GM12878 (cell line): ENCODE data around the gene UIMC1. TPM values are rescaled to one million over a fixed set of nuclear protein-coding genes. Genes with fewer than 3 reads are reported as not detected.

Experiments
- ATAC-seq: fragments of 200-7000 bp; cut with Tn5 transposase; 3 replicates; pipeline ENCODE4 v1.9.1; 2020; ENCODE audit warnings: mild to moderate bottlenecking, moderate library complexity
- BruUV-seq: library from RNA; stranded (reverse); fragments of 400-500 nt; replicated peaks from 2 replicates; lab custom pipeline; 2021; lab: Mats Ljungman, UMichigan
- CTCF ChIA-PET: fragments of 300-600 bp; sonication (Branson Sonifier 250); formaldehyde crosslinking; extraction: SDS; loops from one replicate; lab custom pipeline; 2021; ENCODE audit warnings: inconsistent platforms; lab: Yijun Ruan, JAX
- POLR2A ChIA-PET: fragments of 350-600 bp; formaldehyde crosslinking; extraction: SDS; loops from one replicate; lab custom pipeline; 2021; ENCODE audit warnings: inconsistent platforms; lab: Charles Lee
- RAD21 ChIA-PET: fragments of 300-600 bp; sonication (Branson Sonifier 250); formaldehyde crosslinking; loops from one replicate; lab custom pipeline; 2023; ENCODE audit warnings: antibody characterized with exemption; ENCODE audit not compliant: unreplicated experiment; lab: Charles Lee
- SMC1A ChIA-PET: fragments of 300-600 bp; sonication (Branson Sonifier 250); formaldehyde crosslinking; loops from one replicate; lab custom pipeline; 2023; ENCODE audit not compliant: unreplicated experiment, uncharacterized antibody; lab: Charles Lee
- DNase-seq: peaks from one replicate; pipeline ENCODE4 v3.0.0-alpha.2; 2011; ENCODE audit warnings: low read depth, low spot score
- FAIRE-seq: peaks from 3 replicates; lab custom pipeline; 2011; peaks lifted over from hg19 to GRCh38; lab: Jason Lieb, UNC
- H2AFZ ChIP-seq: 2 replicates; pipeline ENCODE4 v1.6.0; 2011; ENCODE audit warnings: low read depth, low read length, control low read depth; ENCODE audit not compliant: control insufficient read depth
- H3K27ac ChIP-seq: 2 replicates; pipeline ENCODE4 v1.5.1; 2011; ENCODE audit warnings: control low read depth; ENCODE audit not compliant: control insufficient read depth, insufficient read depth
- H3K27me3 ChIP-seq, 2 experiments: replicated peaks in 1 of 2; 2 replicates each; pipeline versions ENCODE4 v1.6.0 to v1.6.1; 2011; ENCODE audit warnings: low read length in 1 of 2; ENCODE audit not compliant: control insufficient read depth in 2 of 2, insufficient read depth in 2 of 2
- H3K36me3 ChIP-seq, 2 experiments: 2 replicates each; pipeline ENCODE4 v1.5.1; 2011; ENCODE audit warnings: low read length in 1 of 2; ENCODE audit not compliant: control insufficient read depth in 2 of 2, insufficient read depth in 2 of 2
- H3K4me1 ChIP-seq: 2 replicates; pipeline ENCODE4 v1.6.1; 2011; ENCODE audit warnings: mild to moderate bottlenecking, low read length, moderate library complexity, mixed read lengths; ENCODE audit not compliant: control insufficient read depth, insufficient read depth
- H3K4me2 ChIP-seq: 2 replicates; pipeline ENCODE4 v1.6.0; 2011; ENCODE audit warnings: control low read depth; ENCODE audit not compliant: control insufficient read depth, insufficient read depth
- H3K4me3 ChIP-seq: fragments of 200-600 bp; sonication (generic); 2 replicates; pipeline ENCODE4 v1.5.1; 2016
- H3K79me2 ChIP-seq: 2 replicates; pipeline ENCODE4 v1.6.0; 2011; ENCODE audit warnings: low read length; ENCODE audit not compliant: control insufficient read depth, insufficient read depth
- H3K9ac ChIP-seq: 2 replicates; pipeline ENCODE4 v1.8.0; 2011; ENCODE audit warnings: low read length, control low read depth, mixed read lengths; ENCODE audit not compliant: control insufficient read depth, insufficient read depth
- H3K9me3 ChIP-seq: replicated peaks from 3 replicates; pipeline ENCODE4 v1.5.1; 2011; ENCODE audit warnings: mild to moderate bottlenecking, low read length; ENCODE audit not compliant: control insufficient read depth, insufficient read depth
- H4K20me1 ChIP-seq: 2 replicates; pipeline ENCODE4 v1.6.0; 2011; ENCODE audit not compliant: control insufficient read depth, insufficient read depth
- CHD4 ChIP-seq: fragments of 200-600 bp; sonication (generic); IDR thresholded peaks from 2 replicates; pipeline ENCODE4 v1.6.1; 2016; ENCODE audit warnings: mild to moderate bottlenecking
- FOS ChIP-seq: IDR thresholded peaks from 3 replicates; pipeline ENCODE4 v1.6.1; 2011; ENCODE audit warnings: borderline replicate concordance; ENCODE audit not compliant: insufficient read length; ENCODE audit errors: extremely low read depth
- HDGF ChIP-seq: fragments of 450-650 bp; IDR thresholded peaks from 2 replicates; pipeline ENCODE4 v1.6.1; 2016; ENCODE audit warnings: antibody characterized with exemption
- NFIC ChIP-seq: IDR thresholded peaks from 2 replicates; pipeline ENCODE4 v1.6.1; 2012; ENCODE audit warnings: low read depth, mild to moderate bottlenecking, inconsistent platforms, low read length, moderate library complexity
- NFYA ChIP-seq: IDR thresholded peaks from 2 replicates; pipeline ENCODE4 v1.6.1; 2011; ENCODE audit warnings: low read depth, mild to moderate bottlenecking, low read length, improper control_type of control experiment, borderline replicate concordance
- SMAD1 ChIP-seq: fragments of 450-650 bp; IDR thresholded peaks from 2 replicates; pipeline ENCODE4 v1.6.1; 2018; ENCODE audit warnings: mild to moderate bottlenecking, low read depth; ENCODE audit not compliant: partially characterized antibody
- SUPT20H ChIP-seq: IDR thresholded peaks from 2 replicates; pipeline ENCODE4 v1.6.1; 2011; ENCODE audit warnings: low read depth, mild to moderate bottlenecking, low read length, moderate library complexity, borderline replicate concordance; ENCODE audit not compliant: control insufficient read depth
- ZNF217 ChIP-seq: fragments of 450-650 bp; IDR thresholded peaks from 2 replicates; pipeline ENCODE4 v1.6.1; 2017; ENCODE audit warnings: antibody characterized with exemption, mild to moderate bottlenecking
- WGBS: methylation state at CpG from one replicate; pipeline ENCODE4 v1.1.6; 2016; ENCODE audit warnings: low lambda C conversion rate; ENCODE audit not compliant: insufficient replicate concordance, insufficient coverage; ENCODE audit errors: missing lambda C conversion rate; 5-methylcytosine and 5-hydroxymethylcytosine counted together
- in situ Hi-C: fragments of 300-500 bp; cut with MboI; formaldehyde crosslinking; loops from 9 replicates; pipeline ENCODE4 v1.14.3; 2018; ENCODE audit warnings: mixed read lengths
- intact Hi-C: fragments of 100-400 bp; cut with micrococcal nuclease; formaldehyde crosslinking; loops from one replicate; pipeline ENCODE4 v1.14.2; 2022; ENCODE audit not compliant: unreplicated experiment
- polyA plus RNA-seq, 11 experiments: library from polyadenylated mRNA; depleted of rRNA in 4 of 11; unstranded in 6 of 11; stranded (reverse) in 5 of 11; fragments of >200 nt; fragmentation: Nextera tagmentation in 4 of 11; fragmentation: Illumina TruSeq in 1 of 11; extraction: Ambion mirVana in 4 of 11; extraction: Trizol in 1 of 11; gene quantifications; 1 replicate in 1 of 11; 2 replicates in 10 of 11; pipeline versions ENCODE4 v1.2.1 to v1.2.3, GENCODE V29; 2011 to 2016; ENCODE audit warnings: inconsistent platforms in 2 of 11, missing spikeins in 2 of 11, low read depth in 1 of 11
- total RNA-seq, 4 experiments: library from RNA; depleted of rRNA in 3 of 4; stranded (reverse); fragments of >200 nt in 3 of 4; fragmentation: Illumina TruSeq in 1 of 4; extraction: Trizol in 1 of 4; gene quantifications; 2 replicates each; pipeline versions ENCODE4 v1.2.1 to v1.2.3, GENCODE V29; 2013 to 2021
- TF ChIP-seq, protein P1 (sequence below): fragments of 450-650 bp; IDR thresholded peaks from 2 replicates; pipeline ENCODE4 v1.6.1; 2017; ENCODE audit warnings: low read depth, mild to moderate bottlenecking, moderate library complexity
- TF ChIP-seq, protein P2 (sequence below): fragments of 450-650 bp; formaldehyde crosslinking; IDR thresholded peaks from 2 replicates; pipeline ENCODE4 v1.5.0; 2022; ENCODE audit warnings: mild to moderate bottlenecking, missing genetic modification characterization

Gene UIMC1
- total and polyA plus RNA-seq, 10 of the 15 experiments (the other 5 are each of a cell fraction or from before 2014, with no cell fraction given), result 16.2 to 51.4 (median 32.7) TPM

GRCh38 chr5:176878463-176878862 lies 128.1 kb downstream of the UIMC1 start:
- Histone ChIP-seq H4K20me1 (no peaks in the 10 kb centered on the region), H3K27me3 (peaks cover 0 to 4% of the 10 kb centered on the region in 2 experiments; a peak in 3 of 4 replicates)
- SMC1A ChIA-PET, result no interaction called here

More at GRCh38 chr5:176878463-176878862, 128.1 kb downstream of the UIMC1 start:
- RAD21 ChIA-PET, result interaction anchor here (0.6 kb wide), 1 partner anchor 231 kb away, joined by 3 read pairs; the partner anchor contains the start of gene TSPAN17
- POLR2A ChIA-PET, result no interaction called here
- H3K9me3 ChIP-seq, result no peaks in the 10 kb centered on the region; the same call in 2 of the 3 replicates
- no peak for ATAC-seq
- H2AFZ ChIP-seq, result no peak overlapping the region
- intact Hi-C loops (no loop called here), in situ Hi-C loops (no loop called here)
- TF ChIP-seq NFYA (no peak), CHD4 (no peak), ZNF217 (no peak), HDGF (no peak), SMAD1 (no peak), FOS (no peak), SUPT20H (no peak), NFIC (no peak)
- TF ChIP-seq, protein P1, sequence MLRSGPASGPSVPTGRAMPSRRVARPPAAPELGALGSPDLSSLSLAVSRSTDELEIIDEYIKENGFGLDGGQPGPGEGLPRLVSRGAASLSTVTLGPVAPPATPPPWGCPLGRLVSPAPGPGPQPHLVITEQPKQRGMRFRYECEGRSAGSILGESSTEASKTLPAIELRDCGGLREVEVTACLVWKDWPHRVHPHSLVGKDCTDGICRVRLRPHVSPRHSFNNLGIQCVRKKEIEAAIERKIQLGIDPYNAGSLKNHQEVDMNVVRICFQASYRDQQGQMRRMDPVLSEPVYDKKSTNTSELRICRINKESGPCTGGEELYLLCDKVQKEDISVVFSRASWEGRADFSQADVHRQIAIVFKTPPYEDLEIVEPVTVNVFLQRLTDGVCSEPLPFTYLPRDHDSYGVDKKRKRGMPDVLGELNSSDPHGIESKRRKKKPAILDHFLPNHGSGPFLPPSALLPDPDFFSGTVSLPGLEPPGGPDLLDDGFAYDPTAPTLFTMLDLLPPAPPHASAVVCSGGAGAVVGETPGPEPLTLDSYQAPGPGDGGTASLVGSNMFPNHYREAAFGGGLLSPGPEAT, result no peak
- TF ChIP-seq, protein P2, sequence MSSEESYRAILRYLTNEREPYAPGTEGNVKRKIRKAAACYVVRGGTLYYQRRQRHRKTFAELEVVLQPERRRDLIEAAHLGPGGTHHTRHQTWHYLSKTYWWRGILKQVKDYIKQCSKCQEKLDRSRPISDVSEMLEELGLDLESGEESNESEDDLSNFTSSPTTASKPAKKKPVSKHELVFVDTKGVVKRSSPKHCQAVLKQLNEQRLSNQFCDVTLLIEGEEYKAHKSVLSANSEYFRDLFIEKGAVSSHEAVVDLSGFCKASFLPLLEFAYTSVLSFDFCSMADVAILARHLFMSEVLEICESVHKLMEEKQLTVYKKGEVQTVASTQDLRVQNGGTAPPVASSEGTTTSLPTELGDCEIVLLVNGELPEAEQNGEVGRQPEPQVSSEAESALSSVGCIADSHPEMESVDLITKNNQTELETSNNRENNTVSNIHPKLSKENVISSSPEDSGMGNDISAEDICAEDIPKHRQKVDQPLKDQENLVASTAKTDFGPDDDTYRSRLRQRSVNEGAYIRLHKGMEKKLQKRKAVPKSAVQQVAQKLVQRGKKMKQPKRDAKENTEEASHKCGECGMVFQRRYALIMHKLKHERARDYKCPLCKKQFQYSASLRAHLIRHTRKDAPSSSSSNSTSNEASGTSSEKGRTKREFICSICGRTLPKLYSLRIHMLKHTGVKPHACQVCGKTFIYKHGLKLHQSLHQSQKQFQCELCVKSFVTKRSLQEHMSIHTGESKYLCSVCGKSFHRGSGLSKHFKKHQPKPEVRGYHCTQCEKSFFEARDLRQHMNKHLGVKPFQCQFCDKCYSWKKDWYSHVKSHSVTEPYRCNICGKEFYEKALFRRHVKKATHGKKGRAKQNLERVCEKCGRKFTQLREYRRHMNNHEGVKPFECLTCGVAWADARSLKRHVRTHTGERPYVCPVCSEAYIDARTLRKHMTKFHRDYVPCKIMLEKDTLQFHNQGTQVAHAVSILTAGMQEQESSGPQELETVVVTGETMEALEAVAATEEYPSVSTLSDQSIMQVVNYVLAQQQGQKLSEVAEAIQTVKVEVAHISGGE (CRISPR knock-in tag), result no peak
- no peak overlapping the region for H3K27ac ChIP-seq
- no TSS peak for BruUV-seq
- H3K4me2 ChIP-seq, result no peak overlapping the region
- WGBS, result 64% methylated on average over 10 of the region's 12 CpGs
- H3K9ac ChIP-seq, result no peak overlapping the region
- CTCF ChIA-PET, result no interaction called here
- H3K36me3 ChIP-seq, result no peaks in the 10 kb centered on the region
- no peak for FAIRE-seq
- H3K4me3 ChIP-seq, result no peak overlapping the region
- no peak for DNase-seq
- H3K4me1 ChIP-seq, result no peaks in the 10 kb centered on the region
- no peaks in the 10 kb centered on the region for H3K79me2 ChIP-seq
